ENCODE data around the gene COL25A1.

DNA sequence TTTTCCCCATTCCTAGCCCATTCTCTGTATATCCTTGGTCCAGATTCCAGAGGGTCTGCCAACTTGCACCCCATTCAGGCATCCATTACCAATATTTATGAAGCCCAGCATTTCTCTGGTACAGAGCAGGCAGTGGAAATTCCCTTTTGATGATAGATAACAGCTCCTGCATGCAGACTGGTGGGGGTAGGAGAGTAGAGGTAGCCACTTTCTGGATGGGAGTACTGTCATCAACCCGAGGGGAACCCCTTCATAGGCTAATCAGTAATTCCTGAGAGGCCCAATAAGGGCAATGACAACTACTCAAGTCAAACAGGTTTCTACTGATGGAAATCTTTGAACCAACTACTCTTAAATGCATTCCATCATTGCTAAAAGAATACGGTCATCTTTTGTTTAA is 63.7 kb downstream of the COL25A1 start:
- TF ChIP-seq POLR2A (IDR thresholded peaks at IDR 0.05; ENCODE audit: low read depth, low read length) = no peak
- TF ChIP-seq POLR2AphosphoS5 (IDR thresholded peaks at IDR 0.05; ENCODE audit: low read depth, low read length) = no peak

All from GM12892 (cell line).